ENCODE data around the gene PTCD1.

DNA sequence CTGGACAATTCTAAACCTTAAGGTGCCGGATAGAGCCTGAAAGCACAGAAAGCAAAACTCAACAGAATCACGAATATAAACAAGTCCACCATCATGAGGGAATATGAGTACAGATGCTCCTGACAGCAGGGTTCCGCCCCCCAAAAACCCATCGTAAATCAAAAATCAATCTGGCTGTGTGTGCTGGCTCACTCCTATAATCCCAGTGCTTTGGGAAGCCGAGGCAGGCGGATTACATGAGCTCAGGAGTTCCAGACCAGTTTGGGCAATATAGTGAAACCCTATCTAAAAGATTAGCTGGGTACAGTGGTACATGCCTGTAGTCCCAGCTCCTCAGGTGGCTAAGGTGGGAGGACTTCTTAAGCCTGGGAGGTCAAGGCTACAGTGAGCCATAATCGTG is 17.6 kb downstream of the PTCD1 start:
- no peak for TF ChIP-seq POLR2A (IDR thresholded peaks at IDR 0.05)
- no peak for TF ChIP-seq EP300 (IDR thresholded peaks at IDR 0.05)
- TF ChIP-seq, protein P1, sequence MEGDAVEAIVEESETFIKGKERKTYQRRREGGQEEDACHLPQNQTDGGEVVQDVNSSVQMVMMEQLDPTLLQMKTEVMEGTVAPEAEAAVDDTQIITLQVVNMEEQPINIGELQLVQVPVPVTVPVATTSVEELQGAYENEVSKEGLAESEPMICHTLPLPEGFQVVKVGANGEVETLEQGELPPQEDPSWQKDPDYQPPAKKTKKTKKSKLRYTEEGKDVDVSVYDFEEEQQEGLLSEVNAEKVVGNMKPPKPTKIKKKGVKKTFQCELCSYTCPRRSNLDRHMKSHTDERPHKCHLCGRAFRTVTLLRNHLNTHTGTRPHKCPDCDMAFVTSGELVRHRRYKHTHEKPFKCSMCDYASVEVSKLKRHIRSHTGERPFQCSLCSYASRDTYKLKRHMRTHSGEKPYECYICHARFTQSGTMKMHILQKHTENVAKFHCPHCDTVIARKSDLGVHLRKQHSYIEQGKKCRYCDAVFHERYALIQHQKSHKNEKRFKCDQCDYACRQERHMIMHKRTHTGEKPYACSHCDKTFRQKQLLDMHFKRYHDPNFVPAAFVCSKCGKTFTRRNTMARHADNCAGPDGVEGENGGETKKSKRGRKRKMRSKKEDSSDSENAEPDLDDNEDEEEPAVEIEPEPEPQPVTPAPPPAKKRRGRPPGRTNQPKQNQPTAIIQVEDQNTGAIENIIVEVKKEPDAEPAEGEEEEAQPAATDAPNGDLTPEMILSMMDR (IDR thresholded peaks at IDR 0.05) = no peak

Data from ovary (tissue), 3 donors.